K562 (cell line): ENCODE results near the gene SCGB1A1. TPM values are rescaled to one million over a fixed set of nuclear protein-coding genes. Genes with fewer than 3 reads are reported as not detected.

ENCODE experiments used
- BCL6 ChIP-seq: fragments of 250-450 bp; sonication (Bioruptor Pico); IDR thresholded peaks from 2 replicates; pipeline ENCODE4 v1.4.0; 2020
- CBX2 ChIP-seq: fragments of 200-600 bp; sonication (generic); IDR thresholded peaks from one replicate; pipeline ENCODE4 v1.6.1; 2012; ENCODE audit warnings: mild to moderate bottlenecking, low read length, inconsistent platforms; ENCODE audit not compliant: insufficient read depth, poor library complexity, severe bottlenecking
- CTBP1 ChIP-seq: fragments of 450-650 bp; IDR thresholded peaks from 2 replicates; pipeline ENCODE4 v1.6.1; 2016; ENCODE audit warnings: borderline replicate concordance
- DNMT1 ChIP-seq: fragments of 450-650 bp; IDR thresholded peaks from 2 replicates; pipeline ENCODE4 v1.6.1; 2016; ENCODE audit warnings: antibody characterized with exemption, mild to moderate bottlenecking
- EP300 ChIP-seq: IDR thresholded peaks from 2 replicates; pipeline ENCODE4 v1.6.1; 2012; ENCODE audit warnings: low read length, improper control_type of control experiment
- FOXK2 ChIP-seq, 2 experiments: fragments of 450-650 bp; IDR thresholded peaks in 1 of 2; conservative IDR thresholded peaks in 1 of 2; 2 replicates each; pipeline ENCODE4 v1.6.1; 2016; ENCODE audit warnings: low read depth in 2 of 2, mild to moderate bottlenecking in 1 of 2
- HDAC8 ChIP-seq: fragments of 450-650 bp; IDR thresholded peaks from 2 replicates; pipeline ENCODE4 v1.6.1; 2016; ENCODE audit warnings: mild to moderate bottlenecking, missing genetic modification characterization, moderate library complexity, missing compliant biosample characterization
- HNRNPK ChIP-seq: fragments of 200-400 bp; formaldehyde crosslinking; IDR thresholded peaks from one replicate; pipeline ENCODE4 v1.6.1; 2018; ENCODE audit warnings: mild to moderate bottlenecking, low read depth, low read length; ENCODE audit not compliant: poor library complexity, severe bottlenecking
- KDM1A ChIP-seq, 2 experiments: fragments of 450-650 bp; IDR thresholded peaks; 2 replicates each; pipeline ENCODE4 v1.6.1; 2016; ENCODE audit warnings: mild to moderate bottlenecking in 2 of 2
- KDM2B ChIP-seq: fragments of 250-450 bp; sonication (Bioruptor Pico); IDR thresholded peaks from 2 replicates; pipeline ENCODE4 v1.8.0; 2021; ENCODE audit warnings: mild to moderate bottlenecking, moderate library complexity
- MYC ChIP-seq, 2 experiments: fragments of 250-450 bp in 1 of 2; sonication (Bioruptor Pico) in 1 of 2; IDR thresholded peaks; 2 replicates each; pipeline versions ENCODE4 v1.5.1 to v1.6.1; 2012 to 2021; ENCODE audit warnings: low read depth in 2 of 2, borderline replicate concordance in 1 of 2, improper control_type of control experiment in 1 of 2, low read length in 1 of 2, mild to moderate bottlenecking in 1 of 2, moderate library complexity in 1 of 2
- NUFIP1 ChIP-seq: fragments of 450-650 bp; IDR thresholded peaks from 2 replicates; pipeline ENCODE4 v1.6.1; 2018; ENCODE audit not compliant: partially characterized antibody
- OTX1 ChIP-seq: fragments of 450-650 bp; formaldehyde crosslinking; IDR thresholded peaks from 2 replicates; pipeline ENCODE4 v1.4.0; 2022; ENCODE audit warnings: mild to moderate bottlenecking
- PHB ChIP-seq: fragments of 250-450 bp; sonication (Bioruptor Pico); IDR thresholded peaks from 2 replicates; pipeline ENCODE4 v1.5.0; 2021
- RAD21 ChIP-seq, 2 experiments: fragments of 250-450 bp in 1 of 2; fragments of 450-650 bp in 1 of 2; sonication (Bioruptor Pico) in 1 of 2; formaldehyde crosslinking in 1 of 2; IDR thresholded peaks in 1 of 2; conservative IDR thresholded peaks in 1 of 2; 2 replicates each; pipeline versions ENCODE4 v1.4.0 to v1.8.0; 2020 to 2022; ENCODE audit warnings: mild to moderate bottlenecking in 2 of 2, moderate library complexity in 1 of 2
- RCOR1 ChIP-seq, 2 experiments: IDR thresholded peaks; 2 replicates each; pipeline ENCODE4 v1.6.1; 2012; ENCODE audit warnings: low read depth in 2 of 2, low read length in 2 of 2, borderline replicate concordance in 1 of 2, improper control_type of control experiment in 1 of 2
- SAP30 ChIP-seq: fragments of 200-600 bp; sonication (generic); IDR thresholded peaks from 2 replicates; pipeline ENCODE4 v1.6.1; 2012; ENCODE audit warnings: borderline replicate concordance, low read depth, mild to moderate bottlenecking, moderate library complexity, low read length, control low read depth, inconsistent platforms; ENCODE audit not compliant: insufficient read depth, poor library complexity, severe bottlenecking
- SMC3 ChIP-seq: conservative IDR thresholded peaks from 2 replicates; pipeline ENCODE4 v1.6.1; 2011; ENCODE audit warnings: low read depth, low read length, improper control_type of control experiment; ENCODE audit not compliant: insufficient read depth
- ZBTB2 ChIP-seq: fragments of 450-650 bp; IDR thresholded peaks from 2 replicates; pipeline ENCODE4 v1.6.1; 2016; ENCODE audit warnings: antibody characterized with exemption
- ZC3H11A ChIP-seq: IDR thresholded peaks from 2 replicates; pipeline ENCODE4 v1.6.1; 2012; ENCODE audit warnings: low read depth, low read length, improper control_type of control experiment
- polyA plus RNA-seq, 8 experiments: library from polyadenylated mRNA; depleted of rRNA in 4 of 8; stranded (reverse) in 5 of 8; unstranded in 3 of 8; fragments of >200 nt; fragmentation: Nextera tagmentation in 2 of 8; fragmentation: Illumina TruSeq in 1 of 8; extraction: Ambion mirVana in 2 of 8; extraction: Trizol in 1 of 8; gene quantifications; 2 replicates each; pipeline versions ENCODE4 v1.2.1 to v1.2.3, GENCODE V29; 2011 to 2014; ENCODE audit warnings: inconsistent platforms in 1 of 8, missing spikeins in 1 of 8
- total RNA-seq, 7 experiments: library from RNA; depleted of rRNA in 6 of 7; stranded (reverse); fragments of >200 nt in 6 of 7; fragmentation: Illumina TruSeq in 2 of 7; extraction: Trizol in 2 of 7; gene quantifications; 2 replicates each; pipeline versions ENCODE4 v1.2.1 to v1.2.3, GENCODE V29; 2011 to 2021; ENCODE audit warnings: low replicate concordance in 1 of 7
- TF ChIP-seq, protein P1 (sequence below): fragments of 450-650 bp; conservative IDR thresholded peaks from 2 replicates; pipeline ENCODE4 v1.6.1; 2016; ENCODE audit warnings: missing genetic modification characterization, low read depth, mild to moderate bottlenecking, missing compliant biosample characterization, moderate library complexity
- TF ChIP-seq, protein P2 (sequence below), 2 experiments: fragments of 250-450 bp in 1 of 2; fragments of 450-650 bp in 1 of 2; sonication (Bioruptor Pico) in 1 of 2; IDR thresholded peaks; 2 replicates each; pipeline versions ENCODE4 v1.6.1 to v1.8.0; 2016 to 2021; ENCODE audit warnings: mild to moderate bottlenecking in 2 of 2, moderate library complexity in 2 of 2, missing compliant biosample characterization in 1 of 2, missing genetic modification characterization in 1 of 2
- TF ChIP-seq, protein P3 (sequence below): fragments of 250-450 bp; sonication (Bioruptor Pico); IDR thresholded peaks from 2 replicates; pipeline ENCODE4 v1.6.1; 2021; ENCODE audit warnings: mild to moderate bottlenecking

The SCGB1A1 gene
- total and polyA plus RNA-seq, 9 of the 15 experiments (the other 6 are each of a cell fraction or from before 2014, with no cell fraction given) = 0.55 TPM; not detected in 8

- TF ChIP-seq, protein P1, sequence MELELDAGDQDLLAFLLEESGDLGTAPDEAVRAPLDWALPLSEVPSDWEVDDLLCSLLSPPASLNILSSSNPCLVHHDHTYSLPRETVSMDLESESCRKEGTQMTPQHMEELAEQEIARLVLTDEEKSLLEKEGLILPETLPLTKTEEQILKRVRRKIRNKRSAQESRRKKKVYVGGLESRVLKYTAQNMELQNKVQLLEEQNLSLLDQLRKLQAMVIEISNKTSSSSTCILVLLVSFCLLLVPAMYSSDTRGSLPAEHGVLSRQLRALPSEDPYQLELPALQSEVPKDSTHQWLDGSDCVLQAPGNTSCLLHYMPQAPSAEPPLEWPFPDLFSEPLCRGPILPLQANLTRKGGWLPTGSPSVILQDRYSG (tag) = no peak
- TF ChIP-seq CTBP1 (peak; percentile 90), FOXK2 (conservative IDR thresholded peaks at IDR 0.05 in 1 of 2, IDR thresholded peaks at IDR 0.05 in 1 of 2; ENCODE audit: low read depth in 2 of 2) (peak; percentile 25 to 74; a peak in 2 of 4 replicates), EP300 (0 out of 2 replicates have a peak, but pooled peaks have one; percentile 5), PHB (CRISPR knock-in tag) (no peak), BCL6 (CRISPR knock-in tag) (no peak), OTX1 (CRISPR knock-in tag) (no peak), SAP30 (no peak), SMC3 (0 out of 2 replicates have a peak, but pooled peaks have one; percentile 24), NUFIP1 (no peak), HNRNPK (no peak), ZC3H11A (0 out of 2 replicates have a peak, but pooled peaks have one; percentile 46), HDAC8 (tag) (no peak), KDM1A (IDR thresholded peaks at IDR 0.05) (peak; percentile 11 to 49; a peak in 2 of 4 replicates), RAD21 (CRISPR knock-in tag; conservative IDR thresholded peaks at IDR 0.05 in 1 of 2, IDR thresholded peaks at IDR 0.05 in 1 of 2) (peak; percentile 31 to 58; a peak in 3 of 4 replicates), RCOR1 (IDR thresholded peaks at IDR 0.05; ENCODE audit: borderline replicate concordance in 1 of 2, low read depth in 2 of 2, low read length in 2 of 2) (peak in 1 of 2 experiments; percentile 43; a peak in 1 of 4 replicates), DNMT1 (no peak), ZBTB2 (no peak), CBX2 (no peak), KDM2B (CRISPR knock-in tag) (no peak), MYC (IDR thresholded peaks at IDR 0.05; ENCODE audit: low read depth, low read length) (0 out of 2 replicates have a peak, but pooled peaks have one; percentile 31), MYC (CRISPR knock-in tag; IDR thresholded peaks at IDR 0.05; ENCODE audit: borderline replicate concordance, low read depth) (no peak)
- TF ChIP-seq, protein P2, sequence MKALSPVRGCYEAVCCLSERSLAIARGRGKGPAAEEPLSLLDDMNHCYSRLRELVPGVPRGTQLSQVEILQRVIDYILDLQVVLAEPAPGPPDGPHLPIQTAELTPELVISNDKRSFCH (CRISPR knock-in tag; IDR thresholded peaks at IDR 0.05) = no peak
- TF ChIP-seq, protein P2 (tag; IDR thresholded peaks at IDR 0.05) = no peak
- TF ChIP-seq, protein P3, sequence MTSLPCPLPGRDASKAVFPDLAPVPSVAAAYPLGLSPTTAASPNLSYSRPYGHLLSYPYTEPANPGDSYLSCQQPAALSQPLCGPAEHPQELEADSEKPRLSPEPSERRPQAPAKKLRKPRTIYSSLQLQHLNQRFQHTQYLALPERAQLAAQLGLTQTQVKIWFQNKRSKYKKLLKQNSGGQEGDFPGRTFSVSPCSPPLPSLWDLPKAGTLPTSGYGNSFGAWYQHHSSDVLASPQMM (CRISPR knock-in tag) = no peak
Observed at GRCh38 chr11:62393061-62393611, 25.7 kb upstream of the SCGB1A1 start (continued).
